Ishikawa (cell line): ENCODE data around the gene PRR35.

ENCODE experiments used
- CEBPB ChIP-seq: IDR thresholded peaks from 2 replicates; pipeline ENCODE4 v1.6.1; 2012
- CREB1 ChIP-seq: IDR thresholded peaks from 2 replicates; pipeline ENCODE4 v1.6.1; 2012; ENCODE audit warnings: low read depth
- EGR1 ChIP-seq: IDR thresholded peaks from 2 replicates; pipeline ENCODE4 v1.6.1; 2012
- EP300 ChIP-seq: IDR thresholded peaks from 2 replicates; pipeline ENCODE4 v1.6.1; 2012; ENCODE audit warnings: borderline replicate concordance
- FOXM1 ChIP-seq: IDR thresholded peaks from 2 replicates; pipeline ENCODE4 v1.6.1; 2012; ENCODE audit warnings: low read depth, borderline replicate concordance
- MAX ChIP-seq: IDR thresholded peaks from 2 replicates; pipeline ENCODE4 v1.6.1; 2012
- NFIC ChIP-seq: IDR thresholded peaks from 2 replicates; pipeline ENCODE4 v1.6.1; 2012
- RAD21 ChIP-seq: IDR thresholded peaks from 2 replicates; pipeline ENCODE4 v1.6.1; 2012; ENCODE audit warnings: low read depth
- REST ChIP-seq: IDR thresholded peaks from 2 replicates; pipeline ENCODE4 v1.6.1; 2012; ENCODE audit warnings: low read depth, mild to moderate bottlenecking
- TAF1 ChIP-seq: IDR thresholded peaks from 2 replicates; pipeline ENCODE4 v1.6.1; 2012; ENCODE audit warnings: low read depth, mild to moderate bottlenecking
- TCF12 ChIP-seq: IDR thresholded peaks from 2 replicates; pipeline ENCODE4 v1.6.1; 2012; ENCODE audit warnings: low read depth
- TEAD4 ChIP-seq: IDR thresholded peaks from 2 replicates; pipeline ENCODE4 v1.6.1; 2012
- USF1 ChIP-seq: IDR thresholded peaks from 2 replicates; pipeline ENCODE4 v1.6.1; 2012
- YY1 ChIP-seq: IDR thresholded peaks from 2 replicates; pipeline ENCODE4 v1.6.1; 2012; ENCODE audit warnings: low read depth
- ZBTB7A ChIP-seq: IDR thresholded peaks from 2 replicates; pipeline ENCODE4 v1.6.1; 2012; ENCODE audit warnings: low read depth

The PRR35 gene

GRCh38 chr16:582218-582613 is 22.0 kb downstream of the PRR35 start:
- TF ChIP-seq TEAD4: no peak
- no peak for TF ChIP-seq ZBTB7A
- TF ChIP-seq MAX: no peak
- no peak for TF ChIP-seq FOXM1
- TF ChIP-seq YY1: no peak
- no peak for TF ChIP-seq TAF1
- no peak for TF ChIP-seq EGR1
- no peak for TF ChIP-seq CREB1
- no peak for TF ChIP-seq NFIC
- no peak for TF ChIP-seq REST
- no peak for TF ChIP-seq RAD21
- no peak for TF ChIP-seq TCF12
- TF ChIP-seq USF1: no peak
- no peak for TF ChIP-seq CEBPB
- no peak for TF ChIP-seq EP300

DNA sequence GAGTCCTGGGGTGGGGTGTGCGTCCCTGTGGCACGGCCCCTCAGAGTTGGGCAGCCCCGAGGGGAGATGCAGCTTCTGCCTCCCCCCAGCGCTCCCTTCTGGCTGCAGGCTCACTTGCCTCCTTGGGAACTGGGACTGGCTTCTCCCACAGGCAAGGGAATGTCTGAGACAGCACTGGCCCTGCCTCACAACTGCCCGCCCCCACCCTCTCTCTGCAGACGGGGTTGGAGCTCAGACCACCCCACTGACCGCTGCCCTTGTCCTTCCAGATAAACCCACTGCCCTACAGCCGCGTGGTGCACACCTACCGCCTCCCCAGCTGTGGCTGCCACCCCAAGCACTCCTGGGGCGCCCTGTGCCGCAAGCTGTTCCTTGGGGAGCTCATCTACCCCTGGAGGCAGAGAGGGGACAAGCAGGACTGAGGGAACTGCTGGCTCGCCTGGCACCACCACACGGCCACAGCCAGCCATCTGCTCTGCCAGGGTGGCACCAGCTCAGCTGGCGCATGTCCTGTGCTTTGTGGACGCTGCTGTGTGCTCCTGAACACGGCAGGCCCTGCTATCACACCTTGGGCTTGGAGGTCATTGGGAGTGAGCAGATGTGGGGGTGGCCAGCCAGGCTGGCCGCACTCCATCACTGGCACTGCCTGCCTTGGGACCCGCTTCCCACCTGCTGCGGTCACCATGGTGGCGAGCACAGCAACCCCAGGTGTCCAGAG is 22.6 kb downstream of the PRR35 start:
- no peak for TF ChIP-seq CREB1
- TF ChIP-seq USF1: no peak
- TF ChIP-seq CEBPB: no peak
- no peak for TF ChIP-seq YY1
- no peak for TF ChIP-seq FOXM1
- no peak for TF ChIP-seq TCF12
- no peak for TF ChIP-seq ZBTB7A
- TF ChIP-seq MAX: no peak
- no peak for TF ChIP-seq RAD21
- TF ChIP-seq EGR1: no peak
- TF ChIP-seq TAF1: no peak
- TF ChIP-seq REST: no peak
- TF ChIP-seq TEAD4: no peak

- TF ChIP-seq YY1 (no peak), RAD21 (no peak), FOXM1 (no peak), TAF1 (no peak), EP300 (no peak), TCF12 (no peak), NFIC (no peak)
Observed at GRCh38 chr16:583470-583814, 23.2 kb downstream of the PRR35 start.

GRCh38 chr16:583815-584591 is 23.8 kb downstream of the PRR35 start:
- no peak for TF ChIP-seq YY1
- TF ChIP-seq FOXM1: no peak
- no peak for TF ChIP-seq ZBTB7A
- no peak for TF ChIP-seq MAX
- no peak for TF ChIP-seq TAF1
- TF ChIP-seq CEBPB: no peak
- no peak for TF ChIP-seq RAD21
- TF ChIP-seq TEAD4: no peak
- TF ChIP-seq CREB1: no peak
- TF ChIP-seq USF1: no peak
- TF ChIP-seq EP300: no peak
- no peak for TF ChIP-seq TCF12
- no peak for TF ChIP-seq NFIC
- no peak for TF ChIP-seq EGR1
- TF ChIP-seq REST: no peak
